ENCODE data around the gene GPSM3.

GRCh38 chr6:32184084-32184640, 8.3 kb downstream of the GPSM3 start, which contains the start of gene AGER:
- TF ChIP-seq TARDBP (IDR thresholded peaks at IDR 0.05) (no peak), NFRKB (IDR thresholded peaks at IDR 0.05) (no peak), ARNT (IDR thresholded peaks at IDR 0.05) (no peak)

All from HEK293T (cell line).